Left lobe of liver (tissue), 2 donors: ENCODE data around the gene GPR6. TPM values are rescaled to one million over a fixed set of nuclear protein-coding genes. Genes with fewer than 3 reads are reported as not detected.

Source experiments
- ATAC-seq: fragments of 200-7000 bp; cut with Tn5 transposase; one replicate; pipeline ENCODE4 v1.9.1; 2020; ENCODE audit warnings: mild to moderate bottlenecking, moderate library complexity
- DNase-seq: peaks from one replicate; pipeline ENCODE4 v3.0.0-alpha.2; 2020; ENCODE audit warnings: low spot score
- total RNA-seq: library from RNA; stranded (reverse); gene quantifications from one replicate; pipeline ENCODE4 v1.2.1, GENCODE V29; 2021
- donor health status: DM: no; HTN: no; CAD: no; lungs with moderate emphysema.
- donor health status: DM: no; HTN: yes; CAD: no.

GPR6 gene, protein sequence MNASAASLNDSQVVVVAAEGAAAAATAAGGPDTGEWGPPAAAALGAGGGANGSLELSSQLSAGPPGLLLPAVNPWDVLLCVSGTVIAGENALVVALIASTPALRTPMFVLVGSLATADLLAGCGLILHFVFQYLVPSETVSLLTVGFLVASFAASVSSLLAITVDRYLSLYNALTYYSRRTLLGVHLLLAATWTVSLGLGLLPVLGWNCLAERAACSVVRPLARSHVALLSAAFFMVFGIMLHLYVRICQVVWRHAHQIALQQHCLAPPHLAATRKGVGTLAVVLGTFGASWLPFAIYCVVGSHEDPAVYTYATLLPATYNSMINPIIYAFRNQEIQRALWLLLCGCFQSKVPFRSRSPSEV
- not detected for total RNA-seq

DNA sequence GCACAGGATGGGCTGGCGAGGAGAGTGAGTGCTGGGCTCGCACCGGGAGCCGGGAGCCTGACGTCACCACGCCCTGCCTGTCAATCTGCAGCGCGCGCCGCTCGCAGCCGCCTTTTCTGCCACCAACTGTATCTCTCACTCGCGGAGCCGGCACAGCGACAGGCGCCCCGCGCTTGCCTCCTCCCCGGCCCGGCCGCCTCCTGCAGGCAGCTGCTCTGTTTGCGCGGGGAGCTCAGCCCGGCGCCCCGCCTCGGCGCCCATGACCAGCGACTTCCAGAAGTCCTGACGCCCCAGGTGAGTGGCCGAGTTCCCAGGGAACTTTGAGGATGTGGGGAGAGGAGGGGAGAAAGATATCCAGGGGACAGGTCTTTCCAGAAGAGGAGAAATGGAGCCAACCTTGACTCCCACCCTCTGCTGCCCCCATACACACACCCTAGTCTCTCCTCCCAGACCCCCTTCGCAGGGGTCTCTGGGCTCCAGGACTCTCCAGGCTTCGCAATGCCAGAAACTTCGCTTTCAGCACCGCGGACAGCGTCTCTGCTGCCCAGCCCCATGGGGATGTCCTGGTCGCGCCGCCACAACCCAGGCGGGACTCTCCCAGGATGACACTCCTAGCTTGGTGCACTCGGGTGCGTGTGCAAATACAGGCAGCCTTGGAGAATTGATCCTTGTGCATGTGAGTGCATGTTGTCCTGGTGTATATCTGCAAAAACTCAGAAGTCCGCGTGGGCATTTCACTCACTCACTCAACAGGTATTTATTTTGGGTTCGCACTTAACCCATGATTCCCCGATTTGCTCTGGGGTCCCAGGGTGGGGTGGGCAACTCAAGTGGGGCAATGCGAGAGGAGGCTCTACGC, at the start of gene GPR6:
GPR6 (plus strand) TSS at position 138 of the 859 bp plus-strand sequence. CDS start 802 bp downstream, outside the sequence.
- DNase-seq (peak; percentile 58), ATAC-seq (peak; percentile 93)

DNA sequence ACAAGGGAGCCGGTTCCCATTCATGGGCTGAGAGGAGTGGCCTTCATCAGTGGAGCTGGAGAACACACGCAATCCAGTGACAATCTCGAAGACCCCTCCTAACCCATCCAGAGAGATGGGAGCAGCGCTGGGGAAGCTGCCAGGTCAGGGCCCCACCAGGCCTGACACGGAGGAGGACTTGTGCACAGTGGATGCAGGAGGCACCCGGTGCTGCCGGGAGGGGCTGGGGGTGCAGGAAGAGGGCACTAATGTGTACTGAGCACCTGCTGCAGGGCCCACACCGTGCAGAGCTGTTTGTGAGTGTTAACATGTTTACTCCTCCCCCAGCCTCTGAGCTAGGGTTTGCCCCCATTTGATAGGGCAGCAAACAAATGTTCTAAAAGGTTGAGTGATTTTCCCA, 43.8 kb upstream of the GPR6 start:
- no peak for ATAC-seq

DNA sequence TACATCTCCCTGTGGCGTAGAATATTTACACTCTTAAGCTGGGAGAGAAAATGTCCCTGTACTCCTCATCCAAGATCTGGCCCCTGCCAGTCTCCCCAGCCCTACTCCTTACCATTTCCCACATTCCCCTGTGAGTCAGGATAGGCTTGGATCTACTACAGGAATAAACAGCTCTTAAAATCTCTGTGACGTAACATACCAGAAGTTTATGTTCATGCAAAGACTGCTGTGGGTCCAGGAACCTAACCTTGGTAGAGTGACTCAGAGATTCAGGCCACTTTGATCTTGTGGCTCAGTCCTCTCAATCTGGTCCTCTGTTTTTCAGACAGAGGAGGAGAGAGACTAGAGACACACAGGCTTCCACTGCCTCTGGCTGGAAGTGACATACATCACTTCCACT, 38.5 kb upstream of the GPR6 start:
- no peak for DNase-seq
- no peak for ATAC-seq

More for the DNA sequence above, 43.8 kb upstream of the GPR6 start:
- no peak for DNase-seq

DNA sequence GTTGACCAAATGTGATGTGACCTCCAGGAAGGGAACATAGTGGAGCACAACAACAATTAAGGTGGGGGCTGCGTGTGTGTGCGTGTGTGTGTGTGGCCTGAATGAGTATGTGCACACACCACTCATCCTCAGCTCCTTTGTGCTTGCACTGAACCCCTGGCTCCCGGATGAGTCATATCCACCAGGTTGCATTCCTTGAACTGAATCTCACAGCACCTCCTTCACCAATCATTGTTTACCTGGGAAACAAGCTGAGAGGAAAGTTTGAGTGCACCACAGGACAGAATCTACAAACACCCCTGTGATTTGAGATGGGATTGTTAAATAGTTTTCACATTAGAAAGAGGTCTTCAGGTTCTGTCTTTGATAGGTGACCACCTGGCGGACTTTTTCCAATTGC, 33.7 kb upstream of the GPR6 start:
- DNase-seq (no peak), ATAC-seq (no peak)

DNA sequence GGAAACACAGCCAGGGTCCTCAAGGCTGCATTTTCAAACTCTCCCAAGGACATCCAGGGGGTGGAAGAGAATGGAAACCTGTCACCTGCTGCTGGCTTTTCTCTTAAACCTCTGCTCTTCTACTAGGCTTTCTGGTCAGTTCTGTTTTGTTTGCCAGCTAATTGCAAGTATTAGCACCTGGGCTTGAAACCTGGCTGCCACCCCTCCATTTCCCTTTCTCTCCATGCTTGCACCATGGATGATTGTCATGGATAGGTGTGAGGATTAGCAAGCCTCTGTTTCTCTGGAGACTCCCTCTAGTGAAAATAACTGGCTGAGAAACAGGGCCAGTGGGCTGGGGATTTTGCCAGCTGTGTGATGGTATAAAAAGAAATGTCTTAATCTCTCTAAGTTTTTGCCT, 33.0 kb upstream of the GPR6 start:
- DNase-seq (no peak), ATAC-seq (no peak)

DNA sequence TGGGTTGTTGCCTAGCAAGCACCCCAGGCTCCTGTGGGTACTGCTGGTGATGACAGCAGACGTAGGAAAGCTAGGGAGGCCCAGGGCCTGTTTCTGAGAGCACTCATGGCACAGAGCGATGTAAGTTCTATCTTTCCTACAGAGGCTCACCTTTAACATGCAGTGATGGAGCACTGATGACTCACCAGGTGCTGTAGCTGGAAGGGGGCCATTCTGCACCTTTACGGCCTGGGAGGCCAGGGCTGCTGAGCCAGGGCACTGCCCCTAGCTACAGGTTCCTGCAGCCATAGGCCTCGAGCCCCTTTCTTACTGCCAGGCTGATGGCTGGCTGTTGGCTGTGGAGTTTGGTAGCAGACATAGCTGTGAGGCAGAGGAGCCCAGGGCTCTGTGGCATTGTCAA, 31.1 kb upstream of the GPR6 start:
- no peak for DNase-seq
- no peak for ATAC-seq

DNA sequence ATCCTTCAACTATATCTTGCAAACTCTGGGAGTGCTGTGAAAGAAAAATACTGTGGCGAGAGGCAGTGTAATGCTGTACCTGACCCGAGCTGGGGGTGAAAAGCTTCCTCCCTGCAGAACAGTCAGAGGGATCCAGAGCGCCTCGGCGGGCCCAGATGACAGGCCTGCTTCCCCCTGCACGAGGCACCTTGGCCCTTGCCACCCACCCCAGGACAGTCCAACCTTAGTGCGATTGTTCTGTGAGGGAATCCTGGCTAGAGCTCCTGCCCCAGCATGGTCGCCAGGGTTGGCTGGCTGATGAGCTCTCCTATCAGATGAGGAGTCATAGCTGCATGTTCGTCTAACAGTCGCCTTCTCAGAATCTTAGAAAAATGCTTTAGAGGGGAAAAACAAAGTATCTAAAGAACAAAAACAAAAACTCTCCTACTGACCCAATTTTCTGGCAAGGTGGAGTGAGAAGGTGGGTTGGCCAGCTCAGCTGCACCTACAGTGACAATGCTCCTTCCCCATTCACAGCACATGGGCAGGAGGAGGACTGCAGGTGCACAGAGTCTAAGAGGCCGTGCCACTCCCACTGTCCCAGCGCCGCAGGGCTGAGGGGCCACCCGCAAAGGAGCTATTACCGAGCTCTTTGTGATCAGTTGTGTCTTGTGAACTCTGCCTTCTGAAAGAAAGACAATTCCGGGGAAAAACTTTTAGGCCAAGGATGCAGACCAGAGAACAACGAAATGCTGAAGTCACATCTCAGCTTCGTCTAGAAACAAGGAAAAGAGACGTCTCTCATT, 28.6 kb upstream of the GPR6 start:
- DNase-seq: no peak

DNA sequence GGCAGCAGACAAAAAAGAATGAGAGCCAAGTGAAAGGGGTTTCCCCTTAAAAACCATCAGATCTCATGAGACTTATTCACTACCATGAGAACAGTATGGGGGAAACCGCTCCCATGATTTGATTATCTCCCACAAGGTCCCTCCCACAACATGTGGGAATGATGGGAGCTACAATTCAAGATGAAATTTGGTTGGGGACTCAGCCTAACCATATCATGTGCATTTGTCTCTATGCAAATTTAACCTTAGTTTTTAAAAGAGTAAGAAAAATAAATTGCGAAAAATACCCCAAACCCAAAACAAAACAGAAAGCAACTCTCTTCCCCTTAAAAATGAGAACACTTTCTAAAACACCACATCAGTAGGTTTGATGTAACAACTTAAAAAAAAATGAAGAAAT, 22.6 kb upstream of the GPR6 start:
- no peak for ATAC-seq
- DNase-seq: no peak

More for the DNA sequence above, 28.6 kb upstream of the GPR6 start:
- no peak for ATAC-seq

DNA sequence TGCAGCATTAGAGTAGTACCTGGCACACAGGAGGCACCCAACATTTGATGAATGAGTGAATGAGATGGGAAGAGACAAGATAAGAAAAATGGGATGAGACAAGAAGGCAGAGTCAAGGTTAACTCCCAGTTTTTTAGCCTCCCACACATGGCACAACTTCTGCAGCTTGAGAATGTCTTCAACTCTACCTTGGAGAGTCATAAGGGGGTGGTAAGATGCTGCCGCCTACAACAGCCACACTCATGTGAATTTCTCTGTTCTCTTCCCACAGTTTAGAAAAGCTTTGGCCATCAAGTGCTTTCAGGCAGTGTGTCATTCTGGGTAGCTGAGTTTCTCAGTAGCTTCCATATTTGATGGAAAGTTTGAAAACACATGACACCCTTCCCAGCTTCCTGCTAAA, 19.5 kb upstream of the GPR6 start:
- DNase-seq (no peak), ATAC-seq (no peak)

DNA sequence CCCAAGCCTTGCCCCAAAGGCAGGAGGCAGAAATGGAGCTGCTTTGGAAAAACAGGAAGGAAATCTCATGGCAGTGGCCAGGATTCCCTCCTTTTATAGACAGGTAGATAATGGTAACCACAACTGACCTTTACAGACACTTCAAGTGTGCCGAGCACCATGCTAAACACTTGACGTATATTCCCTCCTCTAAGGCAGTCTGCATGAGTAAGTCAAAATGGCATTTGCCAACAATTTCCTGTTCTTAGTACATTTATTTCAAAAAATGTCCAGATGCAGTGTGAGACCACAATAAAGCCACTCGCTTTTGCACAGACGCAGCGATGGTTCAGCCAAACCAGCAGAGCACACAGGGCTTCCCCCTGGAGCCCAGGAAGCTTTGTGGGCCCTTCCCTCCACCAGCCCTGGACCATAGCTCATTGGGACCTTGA, 16.5 kb upstream of the GPR6 start:
- ATAC-seq: no peak
- DNase-seq: no peak

DNA sequence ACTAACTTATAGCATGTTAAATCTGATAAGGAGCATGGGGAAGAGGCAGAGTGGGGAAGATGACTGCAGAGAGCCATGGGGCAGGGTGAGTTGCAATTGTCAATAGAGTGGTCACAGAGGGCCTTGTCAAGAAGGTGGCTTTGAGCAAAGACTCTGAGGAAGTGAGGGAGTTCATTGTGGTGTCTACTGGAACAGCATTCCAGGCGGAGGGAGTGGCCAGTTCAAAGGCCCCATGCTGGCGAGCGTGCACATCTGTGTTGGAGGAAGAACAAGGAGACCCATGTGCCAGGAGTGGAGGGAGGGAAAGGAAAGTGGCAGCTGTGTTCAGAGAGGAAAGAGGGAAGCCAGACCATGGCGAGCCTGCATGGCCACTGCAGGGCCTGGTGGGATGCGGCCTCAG, 15.8 kb upstream of the GPR6 start:
- DNase-seq (no peak), ATAC-seq (no peak)

DNA sequence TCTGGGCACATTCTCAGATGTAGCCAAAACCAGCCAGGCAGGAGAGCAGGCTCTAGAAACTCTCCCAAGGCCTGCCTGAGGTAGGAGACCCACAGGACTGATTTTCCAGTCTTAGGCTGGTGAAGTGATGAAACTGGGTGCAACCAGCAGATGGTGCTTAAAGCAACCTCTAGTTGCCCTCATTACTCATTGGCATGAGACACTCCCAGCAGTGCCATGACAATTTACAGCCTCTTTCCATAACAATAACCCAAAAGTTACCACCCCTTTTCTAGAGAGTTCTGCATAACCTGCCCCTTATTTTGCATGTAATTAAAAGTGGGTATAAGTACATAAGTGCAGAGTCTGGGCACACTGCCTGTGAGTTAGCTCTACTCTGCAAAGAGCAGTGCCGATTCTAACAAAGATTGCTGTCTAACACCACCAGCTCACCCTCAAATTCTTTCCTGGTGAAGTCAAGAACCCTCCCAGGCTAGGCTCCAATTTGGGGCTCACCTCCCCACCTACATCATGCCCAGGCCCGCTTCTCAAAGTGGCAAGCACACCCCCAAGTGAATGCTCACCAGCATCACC, 14.4 kb upstream of the GPR6 start:
- no peak for ATAC-seq

DNA sequence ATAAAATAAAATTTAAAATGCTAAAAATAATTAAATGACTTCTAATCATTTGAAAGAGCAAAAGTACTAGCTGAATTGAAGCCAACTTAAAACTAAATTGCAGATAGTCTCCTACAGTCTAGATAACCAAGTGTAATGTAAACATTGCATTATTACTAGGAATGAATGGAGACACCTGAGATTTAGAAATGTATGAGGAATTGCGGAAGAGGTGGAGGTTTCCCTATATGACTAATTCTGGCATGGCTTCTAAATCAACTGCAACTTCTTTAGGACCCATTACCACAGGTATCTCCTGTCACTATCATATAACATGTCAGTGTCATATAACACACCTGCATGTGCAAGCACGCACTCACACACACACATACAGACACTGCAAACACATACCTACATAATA, 13.2 kb upstream of the GPR6 start:
- ATAC-seq: no peak

More for the DNA sequence above, 14.4 kb upstream of the GPR6 start:
- no peak for DNase-seq

DNA sequence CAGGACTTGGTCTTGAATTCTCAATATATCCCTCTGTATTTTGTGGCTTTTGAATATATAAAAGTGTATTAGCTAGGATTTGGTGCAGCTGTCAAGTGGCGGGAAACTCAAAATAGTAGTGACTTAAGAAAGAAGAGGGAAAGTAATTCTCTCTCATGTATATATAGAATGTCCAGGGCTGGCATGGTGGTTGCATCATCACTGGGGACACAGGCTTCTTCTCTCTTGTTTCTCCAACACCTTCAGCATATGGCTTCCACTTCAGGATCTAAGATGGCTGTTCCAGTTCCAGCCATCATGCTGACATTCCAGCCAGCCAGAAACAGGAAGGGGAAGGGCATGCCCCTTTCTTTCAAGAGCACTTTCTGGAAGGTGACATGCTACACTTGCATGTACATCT, 11.8 kb upstream of the GPR6 start:
- DNase-seq (no peak), ATAC-seq (no peak)

More for the DNA sequence above, 13.2 kb upstream of the GPR6 start:
- no peak for DNase-seq

DNA sequence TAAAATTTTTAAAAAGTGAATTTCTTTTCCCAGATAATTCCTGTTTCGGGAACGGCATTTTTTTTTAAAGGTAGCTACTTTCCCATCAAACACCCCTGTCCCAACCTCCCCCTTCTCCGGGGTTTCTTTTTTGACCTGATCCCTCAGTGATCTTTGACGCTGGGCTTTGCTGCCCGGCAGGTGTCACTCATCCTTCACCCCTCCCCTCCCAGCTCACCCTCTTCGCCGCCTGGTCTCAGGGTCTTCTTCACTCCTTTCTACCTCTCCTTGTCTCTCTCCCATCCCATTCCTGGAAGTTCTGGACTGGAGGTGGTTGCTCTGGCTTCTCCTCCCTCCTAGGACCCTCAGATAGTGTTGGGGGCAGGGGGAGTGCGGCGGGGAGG, 329 bp upstream of the GPR6 start:
- no peak for DNase-seq
- no peak for ATAC-seq

DNA sequence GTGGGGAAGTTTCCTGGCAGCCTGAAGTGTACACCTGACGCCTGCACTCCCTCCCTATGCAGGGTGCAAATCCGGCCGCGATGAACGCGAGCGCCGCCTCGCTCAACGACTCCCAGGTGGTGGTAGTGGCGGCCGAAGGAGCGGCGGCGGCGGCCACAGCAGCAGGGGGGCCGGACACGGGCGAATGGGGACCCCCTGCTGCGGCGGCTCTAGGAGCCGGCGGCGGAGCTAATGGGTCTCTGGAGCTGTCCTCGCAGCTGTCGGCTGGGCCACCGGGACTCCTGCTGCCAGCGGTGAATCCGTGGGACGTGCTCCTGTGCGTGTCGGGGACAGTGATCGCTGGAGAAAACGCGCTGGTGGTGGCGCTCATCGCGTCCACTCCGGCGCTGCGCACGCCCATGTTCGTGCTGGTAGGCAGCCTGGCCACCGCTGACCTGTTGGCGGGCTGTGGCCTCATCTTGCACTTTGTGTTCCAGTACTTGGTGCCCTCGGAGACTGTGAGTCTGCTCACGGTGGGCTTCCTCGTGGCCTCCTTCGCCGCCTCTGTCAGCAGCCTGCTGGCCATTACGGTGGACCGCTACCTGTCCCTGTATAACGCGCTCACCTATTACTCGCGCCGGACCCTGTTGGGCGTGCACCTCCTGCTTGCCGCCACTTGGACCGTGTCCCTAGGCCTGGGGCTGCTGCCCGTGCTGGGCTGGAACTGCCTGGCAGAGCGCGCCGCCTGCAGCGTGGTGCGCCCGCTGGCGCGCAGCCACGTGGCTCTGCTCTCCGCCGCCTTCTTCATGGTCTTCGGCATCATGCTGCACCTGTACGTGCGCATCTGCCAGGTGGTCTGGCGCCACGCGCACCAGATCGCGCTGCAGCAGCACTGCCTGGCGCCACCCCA, 1.2 kb downstream of the GPR6 start:
- ATAC-seq (no peak), DNase-seq (no peak)

DNA sequence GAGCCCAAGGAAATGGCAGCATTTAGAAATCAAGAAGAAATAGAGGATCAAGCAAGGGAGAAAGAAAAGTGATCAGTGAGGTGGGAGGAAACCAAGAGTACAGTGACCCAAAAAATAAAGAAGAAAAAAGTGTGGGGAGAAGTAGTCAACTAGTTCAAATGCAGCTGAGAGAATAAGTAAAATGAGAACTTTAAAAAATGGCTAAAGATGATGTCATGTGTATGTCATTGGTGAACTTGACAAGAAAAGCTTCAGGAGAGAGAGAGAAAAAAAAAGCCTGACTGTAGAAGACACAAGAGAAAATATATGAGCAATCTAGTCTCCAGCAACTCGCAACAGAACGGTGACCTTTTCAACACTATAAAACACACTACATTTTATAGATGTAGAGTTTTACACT, 6.3 kb downstream of the GPR6 start:
- DNase-seq (no peak), ATAC-seq (no peak)

DNA sequence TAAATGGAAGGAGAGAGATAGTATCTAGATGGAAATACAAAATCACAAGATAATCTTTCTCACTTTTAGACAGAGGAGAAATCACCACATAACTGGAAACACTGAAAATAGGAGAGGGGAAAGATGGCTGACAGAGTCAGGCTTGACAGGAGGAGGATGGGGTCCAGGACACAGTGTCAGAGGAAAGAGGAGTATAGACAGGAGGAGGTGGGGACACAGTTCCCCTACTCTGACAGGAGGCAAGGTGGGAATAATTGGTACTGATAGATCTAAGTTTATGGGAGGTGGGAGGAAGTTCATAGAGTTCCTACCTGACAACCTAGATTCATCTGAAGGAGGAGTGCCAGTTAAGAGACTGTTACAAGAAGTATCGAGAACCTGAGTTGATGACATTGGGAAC, 9.1 kb downstream of the GPR6 start:
- no peak for ATAC-seq

DNA sequence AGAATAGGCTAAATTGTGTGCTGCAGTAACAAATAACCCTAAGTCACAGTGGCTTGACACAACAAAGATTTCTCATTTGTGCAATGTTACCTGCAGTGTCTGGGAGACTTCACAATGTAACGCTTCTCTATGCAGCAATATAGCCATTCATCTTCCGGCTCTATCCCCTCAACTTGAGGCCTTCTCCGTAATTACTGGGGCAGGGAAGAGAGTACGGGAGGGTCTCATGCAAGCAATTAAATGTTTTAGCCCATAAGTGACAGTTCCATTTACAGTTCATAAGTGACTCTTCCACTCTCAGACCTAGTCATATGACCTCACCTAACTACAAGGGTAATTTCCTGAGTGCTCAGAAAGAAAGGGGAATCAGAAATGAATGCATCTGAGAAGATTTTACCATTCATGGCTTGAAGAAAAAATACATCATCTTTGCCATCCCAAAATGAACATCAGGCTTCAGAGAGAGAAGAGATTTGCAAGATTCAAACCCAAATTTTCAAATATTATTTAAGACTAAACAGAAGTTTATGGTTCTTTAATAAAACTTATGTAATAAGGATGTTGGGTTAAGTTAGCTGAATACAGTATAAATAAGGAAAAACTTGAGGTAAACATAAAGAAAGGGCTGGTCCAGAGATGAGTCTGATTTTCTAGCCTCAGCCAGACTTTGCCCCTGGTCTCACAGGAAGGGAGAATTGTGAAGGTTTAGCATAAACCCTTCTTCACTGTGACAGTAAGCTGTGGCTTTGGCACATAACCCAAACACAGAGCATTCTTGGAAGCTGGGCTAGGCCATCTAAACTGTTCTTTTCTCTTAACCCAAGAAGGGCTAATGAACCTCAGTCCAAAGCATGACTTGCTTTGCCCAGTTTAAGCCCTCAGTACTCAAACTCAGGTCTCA, 13.3 kb downstream of the GPR6 start:
- no peak for ATAC-seq
- DNase-seq: no peak

More for the DNA sequence above, 9.1 kb downstream of the GPR6 start:
- DNase-seq: no peak
